Mucosa of gallbladder (tissue), 1 donor: ENCODE measurements around the gene C16orf78. TPM values are rescaled to one million over a fixed set of nuclear protein-coding genes. Genes with fewer than 3 reads are reported as not detected.
A peak's percentile ranks its signal among the peaks of the same experiment; 100 is the strongest.
"Not testable (repeated sequence)": the region's sequence is repeated elsewhere in the genome, so short reads cannot be mapped to it uniquely, and the experiment has no call there.

Experiments used
- DNase-seq: peaks from one replicate; pipeline ENCODE4 v3.0.0-alpha.2; 2020; ENCODE audit warnings: low spot score
- total RNA-seq: library from RNA; stranded (reverse); gene quantifications from one replicate; pipeline ENCODE4 v1.2.1, GENCODE V29; 2021
- donor health status: DM: no; HTN: no; CAD: no.

C16orf78 gene
- total RNA-seq, 1 donor from 2014 or later: not detected

- no peak for DNase-seq
Observed at GRCh38 chr16:49349446-49350168, 24.0 kb upstream of the C16orf78 start.

GRCh38 chr16:49350265-49351095, 23.1 kb upstream of the C16orf78 start:
- peak; percentile 64 for DNase-seq

GRCh38 chr16:49351096-49351487, 22.5 kb upstream of the C16orf78 start:
- no peak for DNase-seq

- DNase-seq: no peak
Observed at GRCh38 chr16:49352892-49353291, 20.7 kb upstream of the C16orf78 start.

GRCh38 chr16:49353680-49354079, 19.9 kb upstream of the C16orf78 start:
- no peak for DNase-seq

GRCh38 chr16:49354101-49354500, 19.5 kb upstream of the C16orf78 start:
- no peak for DNase-seq

GRCh38 chr16:49354991-49355390, 18.6 kb upstream of the C16orf78 start:
- no peak for DNase-seq

GRCh38 chr16:49355933-49356665, 17.5 kb upstream of the C16orf78 start:
- no peak for DNase-seq

GRCh38 chr16:49356728-49357488, 16.7 kb upstream of the C16orf78 start:
- no peak for DNase-seq

GRCh38 chr16:49359591-49359990, 14.0 kb upstream of the C16orf78 start:
- no peak for DNase-seq

GRCh38 chr16:49361731-49362130, 11.9 kb upstream of the C16orf78 start:
- not testable (repeated sequence) for DNase-seq

GRCh38 chr16:49362230-49362629, 11.4 kb upstream of the C16orf78 start:
- no peak for DNase-seq

GRCh38 chr16:49365711-49366509, 7.7 kb upstream of the C16orf78 start:
- DNase-seq: no peak

GRCh38 chr16:49366669-49367068, 6.9 kb upstream of the C16orf78 start:
- DNase-seq: no peak

- DNase-seq: no peak
Observed at GRCh38 chr16:49369651-49370611, 3.7 kb upstream of the C16orf78 start.

GRCh38 chr16:49376206-49376605, 2.6 kb downstream of the C16orf78 start:
- no peak for DNase-seq

GRCh38 chr16:49377196-49377755, 3.7 kb downstream of the C16orf78 start:
- no peak for DNase-seq

- no peak for DNase-seq
Observed at GRCh38 chr16:49378238-49378637, 4.6 kb downstream of the C16orf78 start.

- no peak for DNase-seq
Observed at GRCh38 chr16:49378816-49379215, 5.2 kb downstream of the C16orf78 start.
